ENCODE results near the gene PDGFD. TPM values are rescaled to one million over a fixed set of nuclear protein-coding genes. Genes with fewer than 3 reads are reported as not detected.

The PDGFD gene
- polyA plus RNA-seq, 6 donors from 2014 or later, result 0.08 to 0.63 (median 0.17) TPM; not detected in 3

- H3K27ac Mint-ChIP-seq, result no peak overlapping the region
- ATAC-seq (ENCODE audit: low read depth in 2 of 2), result no peak
- no peaks in the 10 kb centered on the region for H3K27me3 Mint-ChIP-seq
- no peaks in the 10 kb centered on the region for H3K36me3 Mint-ChIP-seq
- no peaks in the 10 kb centered on the region for H3K4me1 Mint-ChIP-seq
- H3K4me3 Mint-ChIP-seq, result no peak overlapping the region
- peaks cover 0 to 5% (median 2%) of the 10 kb centered on the region in 7 donors for H3K9me3 Mint-ChIP-seq
- no peak for DNase-seq
Observed at GRCh38 chr11:103988595-103988969, 175.4 kb downstream of the PDGFD start.

GRCh38 chr11:103987629-103988594 lies 176.0 kb downstream of the PDGFD start:
- no peaks in the 10 kb centered on the region for H3K27me3 Mint-ChIP-seq
- H3K27ac Mint-ChIP-seq, result no peak overlapping the region
- no peaks in the 10 kb centered on the region for H3K4me1 Mint-ChIP-seq

GRCh38 chr11:103985041-103985440 lies 178.9 kb downstream of the PDGFD start:
- H3K4me1 Mint-ChIP-seq, result no peaks in the 10 kb centered on the region
- H3K4me3 Mint-ChIP-seq, result no peak overlapping the region
- H3K27me3 Mint-ChIP-seq, result no peaks in the 10 kb centered on the region
- no peaks in the 10 kb centered on the region for H3K36me3 Mint-ChIP-seq
- no peak for ATAC-seq (ENCODE audit: low read depth in 2 of 2)
- no peak for DNase-seq
- no peak overlapping the region for H3K27ac Mint-ChIP-seq
- H3K9me3 Mint-ChIP-seq, result peaks cover 0 to 6% (median 3%) of the 10 kb centered on the region in 7 donors

More at GRCh38 chr11:103987629-103988594, 176.0 kb downstream of the PDGFD start:
- Mint-ChIP-seq H3K4me3 (no peak overlapping the region), H3K36me3 (no peaks in the 10 kb centered on the region), H3K9me3 (peaks cover 0 to 6% (median 3%) of the 10 kb centered on the region in 7 donors)
- ATAC-seq (ENCODE audit: low read depth in 2 of 2) (no peak), DNase-seq (no peak)

GRCh38 chr11:103980108-103980507 lies 183.8 kb downstream of the PDGFD start:
- H3K36me3 Mint-ChIP-seq, result no peaks in the 10 kb centered on the region
- DNase-seq, result no peak
- H3K4me3 Mint-ChIP-seq, result no peak overlapping the region
- no peak for ATAC-seq (ENCODE audit: low read depth in 2 of 2)
- H3K4me1 Mint-ChIP-seq, result no peaks in the 10 kb centered on the region
- no peak overlapping the region for H3K27ac Mint-ChIP-seq
- peaks cover 0 to 9% (median 4%) of the 10 kb centered on the region in 7 donors for H3K9me3 Mint-ChIP-seq
- H3K27me3 Mint-ChIP-seq, result peaks cover 0 to 6% (median 3%) of the 10 kb centered on the region in 3 donors

GRCh38 chr11:103978616-103979595 lies 185.0 kb downstream of the PDGFD start:
- H3K36me3 Mint-ChIP-seq, result no peaks in the 10 kb centered on the region
- DNase-seq, result no peak
- ATAC-seq (ENCODE audit: low read depth in 2 of 2), result no peak
- H3K27ac Mint-ChIP-seq, result no peak overlapping the region
- peaks cover 0 to 9% (median 3%) of the 10 kb centered on the region in 7 donors for H3K9me3 Mint-ChIP-seq
- peaks cover 0 to 6% (median 3%) of the 10 kb centered on the region in 3 donors for H3K27me3 Mint-ChIP-seq
- H3K4me1 Mint-ChIP-seq, result no peaks in the 10 kb centered on the region
- H3K4me3 Mint-ChIP-seq, result no peak overlapping the region

GRCh38 chr11:103972013-103972412 lies 191.9 kb downstream of the PDGFD start:
- peaks cover 0 to 5% (median 5%) of the 10 kb centered on the region in 3 donors for H3K27me3 Mint-ChIP-seq
- no peak overlapping the region for H3K27ac Mint-ChIP-seq
- H3K9me3 Mint-ChIP-seq, result peaks cover 0 to 6% (median 3%) of the 10 kb centered on the region in 7 donors
- no peak for DNase-seq
- H3K4me3 Mint-ChIP-seq, result no peak overlapping the region
- H3K4me1 Mint-ChIP-seq, result no peaks in the 10 kb centered on the region
- ATAC-seq (ENCODE audit: low read depth in 2 of 2), result no peak
- H3K36me3 Mint-ChIP-seq, result no peaks in the 10 kb centered on the region

- no peak for DNase-seq
- Mint-ChIP-seq H3K9me3 (peaks cover 0 to 6% (median 3%) of the 10 kb centered on the region in 7 donors), H3K27me3 (peaks cover 0 to 5% (median 5%) of the 10 kb centered on the region in 3 donors), H3K4me3 (no peak overlapping the region), H3K4me1 (no peaks in the 10 kb centered on the region), H3K27ac (no peak overlapping the region), H3K36me3 (no peaks in the 10 kb centered on the region)
- ATAC-seq (ENCODE audit: low read depth in 2 of 2), result no peak
Observed at GRCh38 chr11:103970701-103971249, 193.2 kb downstream of the PDGFD start.

GRCh38 chr11:103968685-103969084 lies 195.3 kb downstream of the PDGFD start:
- Mint-ChIP-seq H3K27me3 (peaks cover 0 to 5% (median 5%) of the 10 kb centered on the region in 3 donors), H3K4me3 (no peak overlapping the region), H3K9me3 (peaks cover 0 to 2% (median 0%) of the 10 kb centered on the region in 7 donors), H3K27ac (no peak overlapping the region), H3K4me1 (no peaks in the 10 kb centered on the region), H3K36me3 (no peaks in the 10 kb centered on the region)
- no peak for ATAC-seq (ENCODE audit: low read depth in 2 of 2)
- no peak for DNase-seq

GRCh38 chr11:103967985-103968384 lies 196.0 kb downstream of the PDGFD start:
- Mint-ChIP-seq H3K27me3 (peaks cover 0 to 5% (median 5%) of the 10 kb centered on the region in 3 donors), H3K36me3 (no peaks in the 10 kb centered on the region), H3K27ac (no peak overlapping the region), H3K9me3 (peaks cover 0 to 2% (median 0%) of the 10 kb centered on the region in 7 donors), H3K4me3 (no peak overlapping the region), H3K4me1 (no peaks in the 10 kb centered on the region)
- no peak for DNase-seq
- ATAC-seq (ENCODE audit: low read depth in 2 of 2), result no peak

- Mint-ChIP-seq H3K4me3 (no peak overlapping the region), H3K4me1 (peaks cover under 1 to 5% (median 3%) of the 10 kb centered on the region in 3 donors), H3K36me3 (no peaks in the 10 kb centered on the region), H3K27ac (no peak overlapping the region), H3K9me3 (peaks cover 0 to 2% (median 0%) of the 10 kb centered on the region in 7 donors), H3K27me3 (peaks cover 0 to 5% (median 5%) of the 10 kb centered on the region in 3 donors)
- DNase-seq, result no peak
- no peak for ATAC-seq (ENCODE audit: low read depth in 2 of 2)
Observed at GRCh38 chr11:103964390-103964789, 199.6 kb downstream of the PDGFD start.

- no peak for DNase-seq
- Mint-ChIP-seq H3K27me3 (peaks cover 0 to 5% (median 2%) of the 10 kb centered on the region in 3 donors), H3K36me3 (no peaks in the 10 kb centered on the region), H3K9me3 (peaks cover 0 to 2% (median 0%) of the 10 kb centered on the region in 7 donors), H3K4me3 (no peak overlapping the region), H3K4me1 (peaks cover 6 to 11% (median 10%) of the 10 kb centered on the region in 3 donors), H3K27ac (no peak overlapping the region)
- ATAC-seq (ENCODE audit: low read depth in 2 of 2), result no peak
Observed at GRCh38 chr11:103963648-103964047, 200.3 kb downstream of the PDGFD start.

- no peak for DNase-seq
- H3K36me3 Mint-ChIP-seq, result no peaks in the 10 kb centered on the region
- no peak overlapping the region for H3K27ac Mint-ChIP-seq
- peaks cover 0 to 2% (median 0%) of the 10 kb centered on the region in 7 donors for H3K9me3 Mint-ChIP-seq
- H3K27me3 Mint-ChIP-seq, result no peaks in the 10 kb centered on the region
- peaks cover 9 to 15% (median 13%) of the 10 kb centered on the region in 3 donors for H3K4me1 Mint-ChIP-seq
- H3K4me3 Mint-ChIP-seq, result no peak overlapping the region
- no peak for ATAC-seq (ENCODE audit: low read depth in 2 of 2)
Observed at GRCh38 chr11:103961010-103961409, 202.9 kb downstream of the PDGFD start.

GRCh38 chr11:103960108-103960507 lies 203.8 kb downstream of the PDGFD start:
- H3K9me3 Mint-ChIP-seq, result peaks cover 0 to 2% (median 0%) of the 10 kb centered on the region in 7 donors
- no peak for ATAC-seq (ENCODE audit: low read depth in 2 of 2)
- no peak overlapping the region for H3K27ac Mint-ChIP-seq
- no peaks in the 10 kb centered on the region for H3K27me3 Mint-ChIP-seq
- DNase-seq, result no peak
- no peak overlapping the region for H3K4me3 Mint-ChIP-seq
- no peaks in the 10 kb centered on the region for H3K36me3 Mint-ChIP-seq
- peaks cover 9 to 15% (median 13%) of the 10 kb centered on the region in 3 donors for H3K4me1 Mint-ChIP-seq
